ENCODE data around the gene C18orf63. TPM values are rescaled to one million over a fixed set of nuclear protein-coding genes. Genes with fewer than 3 reads are reported as not detected.
A peak's percentile ranks its signal among the peaks of the same experiment; 100 is the strongest.
"Not testable (repeated sequence)": the region's sequence is repeated elsewhere in the genome, so short reads cannot be mapped to it uniquely, and the experiment has no call there.

Gene C18orf63
- total RNA-seq, 1 experiment from 2014 or later, result not detected

DNA sequence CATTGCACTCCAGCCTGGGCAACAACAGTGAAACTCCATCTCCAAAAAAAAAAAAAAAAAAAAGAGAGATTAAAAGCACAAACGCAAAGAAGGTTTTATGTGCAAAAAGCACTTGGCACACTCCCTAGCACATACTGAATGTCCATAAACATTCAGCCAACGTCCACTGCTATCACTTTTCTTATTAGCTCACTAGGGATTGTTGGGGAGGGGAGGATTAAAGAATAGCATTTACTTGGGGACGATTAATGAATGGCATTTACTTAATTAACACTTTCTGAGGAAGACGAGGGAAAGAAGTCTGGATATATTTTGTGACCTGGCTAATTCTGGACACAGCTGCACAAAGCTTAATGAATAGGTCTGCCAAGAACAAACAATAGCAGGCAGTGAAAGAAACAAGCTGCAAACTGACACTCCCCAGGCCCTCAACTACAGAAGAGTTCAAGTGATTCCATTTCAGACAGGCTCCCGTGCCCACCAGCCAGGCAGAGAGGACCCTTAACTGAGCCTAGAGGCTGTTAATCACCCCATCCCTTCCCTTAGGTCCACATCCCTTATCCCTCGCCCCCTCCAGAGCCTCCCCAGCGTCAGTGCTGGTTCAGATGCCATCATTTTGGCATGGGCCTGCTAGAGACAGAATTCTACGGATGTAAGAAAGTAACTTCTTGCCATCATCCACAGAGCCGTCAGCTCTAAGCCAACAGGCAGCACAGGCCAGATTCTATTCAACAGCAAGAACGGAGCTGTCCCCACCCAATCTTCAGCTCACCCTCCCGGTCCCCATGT lies 31.3 kb upstream of the C18orf63 start (continued):
- no peak for TF ChIP-seq E2F4 (CRISPR knock-in tag; IDR thresholded peaks at IDR 0.05; ENCODE audit: borderline replicate concordance, low read depth)

GRCh38 chr18:74284980-74285355 lies 30.7 kb upstream of the C18orf63 start:
- peak overlapping the region; percentile 99 for H3K27ac Mint-ChIP-seq
- H3K36me3 Mint-ChIP-seq, result peaks cover 13% of the 10 kb centered on the region
- ChIA-PET CTCF (interaction anchor here (1.9 kb wide), 1 partner anchor 57 kb away, joined by 4 read pairs; no protein-coding TSS in a partner anchor), POLR2A (no interaction called here)
- no peaks in the 10 kb centered on the region for H3K9me3 Mint-ChIP-seq
- no peaks in the 10 kb centered on the region for H3K27me3 Mint-ChIP-seq (ENCODE audit: low read depth)
- TF ChIP-seq MXD4 (CRISPR knock-in tag; IDR thresholded peaks at IDR 0.05; ENCODE audit: borderline replicate concordance) (no peak), GRHL2 (CRISPR knock-in tag; IDR thresholded peaks at IDR 0.05; ENCODE audit: insufficient replicate concordance, severe bottlenecking) (no peak), ETV6 (CRISPR knock-in tag; IDR thresholded peaks at IDR 0.05) (no peak), ZNF317 (CRISPR knock-in tag; IDR thresholded peaks at IDR 0.05; ENCODE audit: borderline replicate concordance, low read depth) (no peak)
- TF ChIP-seq, protein P1, sequence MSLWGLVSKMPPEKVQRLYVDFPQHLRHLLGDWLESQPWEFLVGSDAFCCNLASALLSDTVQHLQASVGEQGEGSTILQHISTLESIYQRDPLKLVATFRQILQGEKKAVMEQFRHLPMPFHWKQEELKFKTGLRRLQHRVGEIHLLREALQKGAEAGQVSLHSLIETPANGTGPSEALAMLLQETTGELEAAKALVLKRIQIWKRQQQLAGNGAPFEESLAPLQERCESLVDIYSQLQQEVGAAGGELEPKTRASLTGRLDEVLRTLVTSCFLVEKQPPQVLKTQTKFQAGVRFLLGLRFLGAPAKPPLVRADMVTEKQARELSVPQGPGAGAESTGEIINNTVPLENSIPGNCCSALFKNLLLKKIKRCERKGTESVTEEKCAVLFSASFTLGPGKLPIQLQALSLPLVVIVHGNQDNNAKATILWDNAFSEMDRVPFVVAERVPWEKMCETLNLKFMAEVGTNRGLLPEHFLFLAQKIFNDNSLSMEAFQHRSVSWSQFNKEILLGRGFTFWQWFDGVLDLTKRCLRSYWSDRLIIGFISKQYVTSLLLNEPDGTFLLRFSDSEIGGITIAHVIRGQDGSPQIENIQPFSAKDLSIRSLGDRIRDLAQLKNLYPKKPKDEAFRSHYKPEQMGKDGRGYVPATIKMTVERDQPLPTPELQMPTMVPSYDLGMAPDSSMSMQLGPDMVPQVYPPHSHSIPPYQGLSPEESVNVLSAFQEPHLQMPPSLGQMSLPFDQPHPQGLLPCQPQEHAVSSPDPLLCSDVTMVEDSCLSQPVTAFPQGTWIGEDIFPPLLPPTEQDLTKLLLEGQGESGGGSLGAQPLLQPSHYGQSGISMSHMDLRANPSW (CRISPR knock-in tag; conservative IDR thresholded peaks at IDR 0.05; ENCODE audit: low read depth), result no peak
- ATAC-seq (no peak), DNase-seq (ENCODE audit: low spot score) (no peak)
- no peak overlapping the region for H3K4me3 Mint-ChIP-seq
- H3K4me1 Mint-ChIP-seq, result peaks cover 85% of the 10 kb centered on the region

DNA sequence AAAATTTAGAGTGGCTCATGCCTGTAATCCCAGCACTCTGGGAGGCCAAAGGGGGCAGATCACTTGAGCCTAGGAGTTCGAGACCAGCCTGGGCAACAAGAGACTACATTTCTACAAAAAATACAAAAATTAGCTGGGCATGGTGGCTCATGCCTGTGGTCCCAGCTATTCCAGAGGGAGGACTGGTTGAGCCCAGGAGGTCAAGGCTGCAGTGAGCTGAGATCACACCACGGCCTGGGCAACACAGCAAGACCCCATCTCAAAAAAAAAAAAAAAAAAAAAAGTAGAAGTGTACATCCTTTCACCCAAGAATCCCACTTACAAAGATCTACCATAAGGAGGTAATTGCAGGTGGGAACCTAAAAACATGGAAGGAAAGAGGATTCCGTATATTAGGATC lies 30.1 kb upstream of the C18orf63 start:
- H3K27me3 Mint-ChIP-seq (ENCODE audit: low read depth); POLR2A ChIA-PET; H3K9me3 Mint-ChIP-seq; H3K4me3 Mint-ChIP-seq; ATAC-seq; DNase-seq (ENCODE audit: low spot score): not testable (repeated sequence)
- CTCF ChIA-PET, result interaction anchor here (1.9 kb wide), 1 partner anchor 57 kb away, joined by 4 read pairs; no protein-coding TSS in a partner anchor
- Mint-ChIP-seq H3K27ac (peak overlapping the region; percentile 99), H3K4me1 (peaks cover 84% of the 10 kb centered on the region), H3K36me3 (peaks cover 11% of the 10 kb centered on the region)
- peak; percentile 90; the same call in 1 of the 2 replicates for TF ChIP-seq ZNF121 (CRISPR knock-in tag; IDR thresholded peaks at IDR 0.05)

DNA sequence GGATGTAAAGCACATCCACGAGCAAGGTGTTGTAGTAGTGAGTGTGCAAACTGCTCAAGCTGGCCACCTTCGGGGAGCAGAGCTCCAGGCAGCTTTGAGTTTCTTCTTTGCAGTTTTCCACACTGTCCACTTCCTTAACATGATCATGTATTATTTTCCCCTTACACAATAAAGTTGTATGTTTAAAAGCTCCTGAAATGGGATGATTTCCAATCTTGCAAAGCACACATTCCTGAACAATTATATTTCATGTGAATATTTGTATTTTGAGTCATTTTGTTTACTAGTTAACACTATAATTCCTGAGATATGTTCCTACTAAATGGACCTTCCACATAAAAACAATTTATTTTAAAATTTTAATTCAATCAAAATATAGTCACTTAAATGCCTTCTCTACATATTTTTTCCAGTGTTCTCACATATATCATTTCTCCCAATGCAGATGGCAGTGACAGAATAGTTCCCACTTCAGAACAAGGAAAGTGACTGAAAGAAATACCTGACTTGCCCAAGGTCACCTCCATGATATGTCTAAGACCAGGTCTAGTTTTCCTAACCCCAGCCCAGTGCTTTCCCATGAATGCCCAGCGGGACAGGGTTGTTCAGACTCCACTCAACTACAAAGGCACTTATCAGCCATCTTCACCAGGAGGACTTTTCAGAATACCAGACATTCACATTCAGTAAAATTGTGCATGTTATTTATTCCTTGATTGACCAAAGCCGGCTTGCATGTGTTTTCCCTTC lies 29.4 kb upstream of the C18orf63 start:
- POLR2A ChIA-PET, result no interaction called here
- H3K9me3 Mint-ChIP-seq, result no peaks in the 10 kb centered on the region
- TF ChIP-seq ZNF219 (CRISPR knock-in tag; IDR thresholded peaks at IDR 0.05; ENCODE audit: borderline replicate concordance), result no peak
- peaks cover 10% of the 10 kb centered on the region for H3K36me3 Mint-ChIP-seq
- CTCF ChIA-PET, result no interaction called here
- no peak overlapping the region for H3K4me3 Mint-ChIP-seq
- no peak for DNase-seq (ENCODE audit: low spot score)
- no peak for ATAC-seq
- no peaks in the 10 kb centered on the region for H3K27me3 Mint-ChIP-seq (ENCODE audit: low read depth)
- peak overlapping the region; percentile 79; the same call in 1 of the 2 replicates for H3K27ac Mint-ChIP-seq
- peaks cover 78% of the 10 kb centered on the region for H3K4me1 Mint-ChIP-seq

DNA sequence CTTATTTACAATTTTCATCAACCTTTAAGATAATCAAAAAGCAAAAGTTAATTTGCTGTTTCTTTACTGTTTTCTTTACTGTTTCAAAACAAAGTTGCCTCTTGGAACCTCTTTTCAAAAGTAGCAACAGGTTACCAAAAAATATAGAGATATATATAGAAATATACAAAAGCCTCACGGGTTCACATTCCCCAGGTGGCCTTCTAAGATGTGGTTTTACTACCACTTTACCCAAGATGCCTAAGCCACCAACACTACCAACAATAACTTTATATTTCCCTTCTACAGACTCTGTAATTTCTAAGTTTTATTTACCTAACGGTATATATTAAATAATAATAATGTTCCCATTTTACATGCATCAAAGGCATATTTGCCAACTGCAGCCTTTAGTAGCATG lies 28.8 kb upstream of the C18orf63 start:
- no peak for TF ChIP-seq RORB (CRISPR knock-in tag; IDR thresholded peaks at IDR 0.05)
- TF ChIP-seq GABPB1 (CRISPR knock-in tag; IDR thresholded peaks at IDR 0.05), result no peak
- no peak for TF ChIP-seq ZNF121 (CRISPR knock-in tag; IDR thresholded peaks at IDR 0.05)
- POLR2A ChIA-PET, result interaction anchor here (0.9 kb wide), 1 partner anchor 47 kb away, joined by 5 read pairs; no protein-coding TSS in a partner anchor
- ATAC-seq, result no peak
- H3K27ac Mint-ChIP-seq, result peak overlapping the region; percentile 79; the same call in 1 of the 2 replicates
- CTCF ChIA-PET, result no interaction called here
- H3K4me1 Mint-ChIP-seq, result peaks cover 72% of the 10 kb centered on the region
- no peaks in the 10 kb centered on the region for H3K27me3 Mint-ChIP-seq (ENCODE audit: low read depth)
- peaks cover 10% of the 10 kb centered on the region for H3K36me3 Mint-ChIP-seq
- no peaks in the 10 kb centered on the region for H3K9me3 Mint-ChIP-seq
- DNase-seq (ENCODE audit: low spot score), result no peak
- no peak overlapping the region for H3K4me3 Mint-ChIP-seq
